Endothelial cell of umbilical vein (primary cell): ENCODE measurements around the gene KIRREL2. TPM values are rescaled to one million over a fixed set of nuclear protein-coding genes. Genes with fewer than 3 reads are reported as not detected.

Experiments
- BruUV-seq: library from RNA; stranded (reverse); fragments of 400-500 nt; replicated peaks from 2 replicates; lab custom pipeline; 2021; lab: Mats Ljungman, UMichigan
- CTCF ChIA-PET: fragments of 300-600, 350-600 bp; sonication (Branson Sonifier 250); formaldehyde crosslinking; loops from one replicate; lab custom pipeline; 2021; ENCODE audit warnings: antibody characterized with exemption, inconsistent platforms; lab: Charles Lee
- POLR2A ChIA-PET: fragments of 300-600, 350-600 bp; sonication (Branson Sonifier 250); formaldehyde crosslinking; loops from one replicate; lab custom pipeline; 2021; ENCODE audit warnings: antibody characterized with exemption, inconsistent platforms; lab: Charles Lee
- DNase-seq: peaks from one replicate; pipeline ENCODE4 v3.0.0-alpha.2; 2011; ENCODE audit warnings: low read depth, low spot score
- FAIRE-seq: peaks from 2 replicates; lab custom pipeline; 2011; peaks lifted over from hg19 to GRCh38; lab: Jason Lieb, UNC
- H2AFZ ChIP-seq: 2 replicates; pipeline ENCODE4 v1.6.0; 2012; ENCODE audit warnings: low read depth, low read length, control low read depth, inconsistent platforms
- H3K27ac ChIP-seq: 2 replicates; pipeline ENCODE4 v1.5.1; 2011; ENCODE audit warnings: low read depth, mild to moderate bottlenecking, control low read depth, low read length, moderate library complexity; ENCODE audit not compliant: insufficient read depth
- H3K27me3 ChIP-seq, 2 experiments: 2 replicates each; pipeline versions ENCODE4 v1.6.0 to v1.6.1; 2011; ENCODE audit warnings: low read length in 2 of 2, mixed read lengths in 1 of 2; ENCODE audit not compliant: control insufficient read depth in 2 of 2, insufficient read depth in 2 of 2
- H3K36me3 ChIP-seq, 2 experiments: 2 replicates in 1 of 2; 3 replicates in 1 of 2; pipeline ENCODE4 v1.5.1; 2011; ENCODE audit warnings: low read length in 2 of 2, mild to moderate bottlenecking in 1 of 2, moderate library complexity in 1 of 2; ENCODE audit not compliant: control insufficient read depth in 2 of 2, insufficient read depth in 2 of 2; ENCODE audit errors: extremely low read depth in 1 of 2
- H3K4me1 ChIP-seq: 3 replicates; pipeline ENCODE4 v1.5.1; 2011; ENCODE audit warnings: mild to moderate bottlenecking, low read length; ENCODE audit not compliant: control insufficient read depth, insufficient read depth; ENCODE audit errors: extremely low read depth
- H3K4me2 ChIP-seq: 2 replicates; pipeline ENCODE4 v1.6.1; 2011; ENCODE audit warnings: low read length, control low read depth, mixed read lengths; ENCODE audit not compliant: insufficient read depth
- H3K4me3 ChIP-seq, 3 experiments: fragments of 200-600 bp in 1 of 3; sonication (generic), shearing (Covaris generic) in 1 of 3; replicated peaks in 1 of 3; 2 replicates each; pipeline ENCODE4 v1.5.1; 2011 to 2016; ENCODE audit warnings: control low read depth in 3 of 3, low read length in 3 of 3, mild to moderate bottlenecking in 2 of 3, inconsistent platforms in 1 of 3, low read depth in 1 of 3, moderate library complexity in 1 of 3; ENCODE audit not compliant: insufficient read depth in 1 of 3
- H3K79me2 ChIP-seq: 2 replicates; pipeline ENCODE4 v1.6.0; 2012; ENCODE audit warnings: low read length, inconsistent platforms; ENCODE audit not compliant: control insufficient read depth, insufficient read depth
- H3K9ac ChIP-seq: replicated peaks from 2 replicates; pipeline ENCODE3; 2011; ENCODE audit warnings: low read length, control low read depth; ENCODE audit not compliant: insufficient read depth; ENCODE audit errors: extremely low read depth
- H3K9me1 ChIP-seq: replicated peaks from 3 replicates; pipeline ENCODE4 v1.6.0; 2011; ENCODE audit warnings: mild to moderate bottlenecking, low read length; ENCODE audit not compliant: control insufficient read depth, insufficient read depth; ENCODE audit errors: extremely low read depth
- H3K9me3 ChIP-seq: replicated peaks from 2 replicates; pipeline ENCODE4 v1.5.1; 2012; ENCODE audit warnings: low read length, inconsistent platforms; ENCODE audit not compliant: control insufficient read depth, insufficient read depth
- H4K20me1 ChIP-seq: replicated peaks from 2 replicates; pipeline ENCODE3; 2011; ENCODE audit warnings: mild to moderate bottlenecking, low read length; ENCODE audit not compliant: control insufficient read depth, insufficient read depth; ENCODE audit errors: extremely low read depth
- CTCF ChIP-seq, 2 donors: IDR thresholded peaks; 1 replicate in 1 of 2; 2 replicates in 1 of 2; pipeline ENCODE4 v1.5.1; 2011; ENCODE audit warnings: low read length in 2 of 2, mild to moderate bottlenecking in 2 of 2, moderate library complexity in 2 of 2, control low read depth in 1 of 2, inconsistent platforms in 1 of 2, low read depth in 1 of 2; ENCODE audit not compliant: insufficient read depth in 1 of 2; ENCODE audit errors: extremely low read depth in 1 of 2
- EZH2 ChIP-seq: IDR thresholded peaks from 2 replicates; pipeline ENCODE4 v1.6.1; 2012; ENCODE audit warnings: borderline replicate concordance, low read depth, mild to moderate bottlenecking, moderate library complexity, low read length, inconsistent platforms; ENCODE audit not compliant: severe bottlenecking
- FOS ChIP-seq: IDR thresholded peaks from 2 replicates; pipeline ENCODE4 v1.6.1; 2011; ENCODE audit warnings: mild to moderate bottlenecking, low read length, moderate library complexity, borderline replicate concordance; ENCODE audit not compliant: insufficient read depth
- GATA2 ChIP-seq: IDR thresholded peaks from 2 replicates; pipeline ENCODE4 v1.7.0; 2011; ENCODE audit warnings: low read depth, mild to moderate bottlenecking, moderate library complexity, mixed read lengths, low read length; ENCODE audit not compliant: insufficient read length, insufficient read depth
- JUN ChIP-seq: IDR thresholded peaks from 2 replicates; pipeline ENCODE4 v1.6.1; 2011; ENCODE audit warnings: borderline replicate concordance, low read depth; ENCODE audit not compliant: insufficient read length, insufficient read depth
- MAX ChIP-seq: IDR thresholded peaks from 2 replicates; pipeline ENCODE4 v1.6.1; 2011; ENCODE audit not compliant: insufficient read depth, insufficient read length
- MYC ChIP-seq: IDR thresholded peaks from one replicate; pipeline ENCODE4 v1.6.1; 2011; ENCODE audit warnings: mild to moderate bottlenecking, low read depth, low read length
- POLR2A ChIP-seq: IDR thresholded peaks from 2 replicates; pipeline ENCODE4 v1.6.1; 2012; ENCODE audit warnings: low read depth, mild to moderate bottlenecking, control low read depth, low read length
- POLR2AphosphoS5 ChIP-seq: IDR thresholded peaks from 2 replicates; pipeline ENCODE4 v1.6.1; 2012; ENCODE audit warnings: low read depth, mild to moderate bottlenecking, control low read depth, low read length, moderate library complexity; ENCODE audit not compliant: insufficient read depth
- dilution Hi-C: fragments of 300-500 bp; cut with MboI; formaldehyde crosslinking; loops from one replicate; pipeline ENCODE4 v1.15.0; 2019; ENCODE audit warnings: low sequenced_read_pairs; ENCODE audit not compliant: extremely low pct_ligation_motif_present
- intact Hi-C: fragments of 100-400 bp; cut with micrococcal nuclease; formaldehyde crosslinking; loops from one replicate; pipeline ENCODE4 v1.10.0; 2022
- polyA plus RNA-seq, 4 experiments: library from polyadenylated mRNA; depleted of rRNA in 3 of 4; stranded (reverse) in 3 of 4; unstranded in 1 of 4; fragments of >200 nt; gene quantifications; 2 replicates each; pipeline versions ENCODE4 v1.2.1 to v1.2.3, GENCODE V29; 2011 to 2012; ENCODE audit warnings: missing spikeins in 1 of 4
- total RNA-seq: library from RNA; stranded (reverse); gene quantifications from 2 replicates; pipeline ENCODE4 v1.2.3, GENCODE V29; 2021

KIRREL2 gene
- total and polyA plus RNA-seq, 2 donors (not counting 3 experiments of a cell fraction or from before 2014, with no cell fraction given) = not detected

- Histone ChIP-seq H3K79me2 (no peaks in the 10 kb centered on the region), H4K20me1 (no peaks in the 10 kb centered on the region), H3K9ac (no peak overlapping the region), H3K4me1 (no peaks in the 10 kb centered on the region), H3K9me1 (no peaks in the 10 kb centered on the region), H3K4me2 (no peak overlapping the region), H3K36me3 (no peaks in the 10 kb centered on the region), H3K27me3 (peaks cover 36 to 42% of the 10 kb centered on the region in 2 experiments), H3K4me3 (no peak overlapping the region), H3K9me3 (no peaks in the 10 kb centered on the region), H2AFZ (no peak overlapping the region), H3K27ac (no peak overlapping the region)
- ChIA-PET CTCF (no interaction called here), POLR2A (no interaction called here)
- dilution Hi-C loops (no loop called here), intact Hi-C loops (no loop called here)
- no peak for DNase-seq
- no peak for FAIRE-seq
- no TSS peak for BruUV-seq
- TF ChIP-seq JUN (no peak), FOS (no peak), CTCF (IDR thresholded peaks at IDR 0.05; ENCODE audit: extremely low read depth in 1 of 2, insufficient read depth in 1 of 2, low read depth in 1 of 2, low read length in 2 of 2) (no peak), MAX (no peak), POLR2A (no peak), POLR2AphosphoS5 (no peak), EZH2 (no peak), MYC (no peak), GATA2 (no peak)
Observed at GRCh38 chr19:35861640-35862160, 5.0 kb downstream of the KIRREL2 start.
